MG63 (cell line): Measurements from ENCODE around the gene TMC8. TPM values are rescaled to one million over a fixed set of nuclear protein-coding genes. Genes with fewer than 3 reads are reported as not detected.
"Not testable (repeated sequence)": the region's sequence is repeated elsewhere in the genome, so short reads cannot be mapped to it uniquely, and the experiment has no call there.

Source experiments
- DNase-seq: peaks from one replicate; pipeline ENCODE4 v3.0.0-alpha.2; 2020
- H3K27me3 ChIP-seq: fragments of 250-450 bp; sonication (Bioruptor Pico); 2 replicates; pipeline ENCODE4 v1.5.1; 2020; ENCODE audit warnings: mild to moderate bottlenecking, moderate library complexity
- H3K36me3 ChIP-seq: fragments of 250-450 bp; sonication (Bioruptor Pico); 2 replicates; pipeline ENCODE4 v1.5.1; 2020; ENCODE audit warnings: mild to moderate bottlenecking, moderate library complexity
- H3K4me3 ChIP-seq: fragments of 250-450 bp; sonication (Bioruptor Pico); 2 replicates; pipeline ENCODE4 v1.5.1; 2020; ENCODE audit warnings: mild to moderate bottlenecking, moderate library complexity
- H3K9me3 ChIP-seq: fragments of 250-450 bp; sonication (Bioruptor Pico); 2 replicates; pipeline ENCODE4 v1.5.1; 2020; ENCODE audit warnings: mild to moderate bottlenecking, moderate library complexity
- total RNA-seq: library from RNA; depleted of rRNA; stranded (reverse); fragments of >200 nt; shearing (Covaris generic); gene quantifications from 2 replicates; pipeline ENCODE4 v1.2.3, GENCODE V29; 2014; ENCODE audit warnings: low replicate concordance; rRNA removed

The TMC8 gene
- not detected in 2 replicates for total RNA-seq

- Histone ChIP-seq H3K9me3 (no peaks in the 10 kb centered on the region), H3K4me3 (no peak within 1 kb of the TSS), H3K27me3 (no peaks in the 10 kb centered on the region), H3K36me3 (no peaks in the 10 kb centered on the region)
- DNase-seq = no peak
These were observed at the start of gene TMC8 for GRCh38 chr17:78130437-78131101. Gene TMC8, plus strand, starts transcription at chr17:78130771. Its CDS starts 818 bp downstream, at chr17:78131589.

- no peak for DNase-seq
- peaks cover 2% of the 10 kb centered on the region; the same call in 1 of the 2 replicates for H3K36me3 ChIP-seq
These were observed 49.0 kb upstream of the TMC8 start for GRCh38 chr17:78081551-78081950.

GRCh38 chr17:78082355-78082872 lies 48.2 kb upstream of the TMC8 start:
- not testable (repeated sequence) for H3K9me3 ChIP-seq, H3K36me3 ChIP-seq, H3K27me3 ChIP-seq, H3K4me3 ChIP-seq, DNase-seq

More at GRCh38 chr17:78081551-78081950, 49.0 kb upstream of the TMC8 start:
- no peaks in the 10 kb centered on the region for H3K9me3 ChIP-seq
- no peaks in the 10 kb centered on the region for H3K27me3 ChIP-seq
- H3K4me3 ChIP-seq = no peak overlapping the region

GRCh38 chr17:78082988-78083387 lies 47.6 kb upstream of the TMC8 start:
- peaks cover 13% of the 10 kb centered on the region; the same call in 1 of the 2 replicates for H3K36me3 ChIP-seq
- H3K27me3 ChIP-seq = no peaks in the 10 kb centered on the region
- H3K9me3 ChIP-seq = no peaks in the 10 kb centered on the region
- no peak overlapping the region for H3K4me3 ChIP-seq
- DNase-seq = no peak

- Histone ChIP-seq H3K36me3 (peaks cover 15% of the 10 kb centered on the region; the same call in 1 of the 2 replicates), H3K4me3 (no peak overlapping the region), H3K9me3 (no peaks in the 10 kb centered on the region), H3K27me3 (no peaks in the 10 kb centered on the region)
- DNase-seq = no peak
These were observed 43.8 kb upstream of the TMC8 start for GRCh38 chr17:78086740-78087139.

- Histone ChIP-seq H3K36me3 (peaks cover 27% of the 10 kb centered on the region), H3K9me3 (no peaks in the 10 kb centered on the region), H3K4me3 (no peak overlapping the region), H3K27me3 (no peaks in the 10 kb centered on the region)
- no peak for DNase-seq
These were observed 42.0 kb upstream of the TMC8 start for GRCh38 chr17:78088529-78088928.

GRCh38 chr17:78089576-78090281 lies 40.8 kb upstream of the TMC8 start:
- Histone ChIP-seq H3K36me3 (peaks cover 29% of the 10 kb centered on the region), H3K9me3 (no peaks in the 10 kb centered on the region), H3K27me3 (no peaks in the 10 kb centered on the region), H3K4me3 (no peak overlapping the region)
- DNase-seq = no peak

GRCh38 chr17:78092794-78093324 lies 37.7 kb upstream of the TMC8 start:
- Histone ChIP-seq H3K9me3 (no peaks in the 10 kb centered on the region), H3K4me3 (no peak overlapping the region), H3K27me3 (no peaks in the 10 kb centered on the region), H3K36me3 (peaks cover 19% of the 10 kb centered on the region)
- no peak for DNase-seq

GRCh38 chr17:78095035-78095434 lies 35.5 kb upstream of the TMC8 start:
- no peaks in the 10 kb centered on the region for H3K27me3 ChIP-seq
- no peak for DNase-seq
- H3K9me3 ChIP-seq = no peaks in the 10 kb centered on the region
- H3K4me3 ChIP-seq = no peak overlapping the region
- H3K36me3 ChIP-seq = peaks cover 34% of the 10 kb centered on the region

- Histone ChIP-seq H3K9me3 (no peaks in the 10 kb centered on the region), H3K27me3 (no peaks in the 10 kb centered on the region), H3K4me3 (no peak overlapping the region), H3K36me3 (peaks cover 38% of the 10 kb centered on the region)
- no peak for DNase-seq
These were observed 34.5 kb upstream of the TMC8 start for GRCh38 chr17:78096093-78096492.

- H3K4me3 ChIP-seq = no peak overlapping the region
- no peaks in the 10 kb centered on the region for H3K9me3 ChIP-seq
- DNase-seq = no peak
- peaks cover 21% of the 10 kb centered on the region for H3K36me3 ChIP-seq
- H3K27me3 ChIP-seq = no peaks in the 10 kb centered on the region
These were observed 29.5 kb upstream of the TMC8 start for GRCh38 chr17:78101112-78101511.

- H3K4me3 ChIP-seq = no peak overlapping the region
- no peaks in the 10 kb centered on the region for H3K9me3 ChIP-seq
- peaks cover 21% of the 10 kb centered on the region for H3K36me3 ChIP-seq
- H3K27me3 ChIP-seq = no peaks in the 10 kb centered on the region
- no peak for DNase-seq
These were observed 29.0 kb upstream of the TMC8 start for GRCh38 chr17:78101542-78101941.

- no peak overlapping the region for H3K4me3 ChIP-seq
- no peak for DNase-seq
- H3K36me3 ChIP-seq = peaks cover 18% of the 10 kb centered on the region
- H3K27me3 ChIP-seq = no peaks in the 10 kb centered on the region
- H3K9me3 ChIP-seq = no peaks in the 10 kb centered on the region
These were observed 27.3 kb upstream of the TMC8 start for GRCh38 chr17:78103311-78103710.

GRCh38 chr17:78104540-78104941 lies 26.0 kb upstream of the TMC8 start:
- peaks cover 7% of the 10 kb centered on the region for H3K36me3 ChIP-seq
- H3K9me3 ChIP-seq = no peaks in the 10 kb centered on the region
- no peak overlapping the region for H3K4me3 ChIP-seq
- no peak for DNase-seq
- H3K27me3 ChIP-seq = no peaks in the 10 kb centered on the region

GRCh38 chr17:78105101-78105500 lies 25.5 kb upstream of the TMC8 start:
- H3K27me3 ChIP-seq = no peaks in the 10 kb centered on the region
- H3K36me3 ChIP-seq = peaks cover 3% of the 10 kb centered on the region; the same call in 1 of the 2 replicates
- DNase-seq = no peak
- H3K4me3 ChIP-seq = no peak overlapping the region
- H3K9me3 ChIP-seq = no peaks in the 10 kb centered on the region

- H3K9me3 ChIP-seq = no peaks in the 10 kb centered on the region
These were observed 25.0 kb upstream of the TMC8 start for GRCh38 chr17:78105551-78105950.

GRCh38 chr17:78106211-78106610 lies 24.4 kb upstream of the TMC8 start:
- DNase-seq = no peak
- H3K4me3 ChIP-seq = no peak overlapping the region
- H3K9me3 ChIP-seq = no peaks in the 10 kb centered on the region
- H3K27me3 ChIP-seq = no peaks in the 10 kb centered on the region
- no peaks in the 10 kb centered on the region for H3K36me3 ChIP-seq

More at GRCh38 chr17:78105551-78105950, 25.0 kb upstream of the TMC8 start:
- no peak for DNase-seq
- no peaks in the 10 kb centered on the region for H3K36me3 ChIP-seq
- H3K4me3 ChIP-seq = no peak overlapping the region
- H3K27me3 ChIP-seq = no peaks in the 10 kb centered on the region
